Effector memory CD4-positive, alpha-beta T cell (primary cell): ENCODE measurements around the gene CHMP3.

Experiments
- DNase-seq, 3 donors: peaks; one replicate each; pipeline ENCODE4 v3.0.0-alpha.2; 2020
- H3K27ac ChIP-seq: 2 replicates; pipeline ENCODE4 v1.7.0; 2013; ENCODE audit warnings: mild to moderate bottlenecking, low read length, moderate library complexity; ENCODE audit not compliant: insufficient read depth, poor library complexity, severe bottlenecking
- H3K27me3 ChIP-seq: replicated peaks from 2 replicates; pipeline ENCODE4 v1.7.0; 2013; ENCODE audit warnings: mild to moderate bottlenecking, low read length; ENCODE audit not compliant: insufficient read depth, control insufficient read depth, poor library complexity, severe bottlenecking
- H3K36me3 ChIP-seq: 2 replicates; pipeline ENCODE4 v1.7.0; 2013; ENCODE audit warnings: mild to moderate bottlenecking, low read length, moderate library complexity; ENCODE audit not compliant: control insufficient read depth, insufficient read depth
- H3K4me1 ChIP-seq: 2 replicates; pipeline ENCODE4 v1.7.0; 2013; ENCODE audit warnings: low read length, mild to moderate bottlenecking; ENCODE audit not compliant: control insufficient read depth, insufficient read depth, poor library complexity, severe bottlenecking
- H3K4me3 ChIP-seq: 2 replicates; pipeline ENCODE4 v1.7.0; 2013; ENCODE audit warnings: low read length, low read depth, mild to moderate bottlenecking; ENCODE audit not compliant: insufficient read depth, poor library complexity, severe bottlenecking
- H3K9me3 ChIP-seq: 2 replicates; pipeline ENCODE4 v1.7.0; 2013; ENCODE audit warnings: mild to moderate bottlenecking, low read length, moderate library complexity; ENCODE audit not compliant: control insufficient read depth

Gene CHMP3

GRCh38 chr2:86455181-86455580, 108.1 kb downstream of the CHMP3 start:
- Histone ChIP-seq H3K9me3 (no peaks in the 10 kb centered on the region), H3K36me3 (peaks cover 82% of the 10 kb centered on the region), H3K27ac (no peak overlapping the region), H3K4me1 (no peaks in the 10 kb centered on the region), H3K27me3 (no peaks in the 10 kb centered on the region), H3K4me3 (no peak overlapping the region)
- no peak for DNase-seq

- no peak overlapping the region for H3K27ac ChIP-seq
Measured at GRCh38 chr2:86454238-86454637, 109.0 kb downstream of the CHMP3 start.

GRCh38 chr2:86453836-86454235, 109.4 kb downstream of the CHMP3 start:
- H3K36me3 ChIP-seq = peaks cover 78% of the 10 kb centered on the region
- no peak overlapping the region for H3K27ac ChIP-seq
- no peaks in the 10 kb centered on the region for H3K27me3 ChIP-seq
- H3K4me1 ChIP-seq = no peaks in the 10 kb centered on the region
- no peak overlapping the region for H3K4me3 ChIP-seq
- no peak for DNase-seq
- H3K9me3 ChIP-seq = no peaks in the 10 kb centered on the region

More at GRCh38 chr2:86454238-86454637, 109.0 kb downstream of the CHMP3 start:
- H3K36me3 ChIP-seq = peaks cover 81% of the 10 kb centered on the region
- no peak overlapping the region for H3K4me3 ChIP-seq
- no peaks in the 10 kb centered on the region for H3K27me3 ChIP-seq
- no peaks in the 10 kb centered on the region for H3K4me1 ChIP-seq
- H3K9me3 ChIP-seq = no peaks in the 10 kb centered on the region
- DNase-seq = no peak
